KMS-11 (cell line): ENCODE results near the gene GLB1L3.

Experiments used
- H2AFZ ChIP-seq: fragments of 200-600 bp; sonication (generic); 2 replicates; pipeline ENCODE4 v1.6.1; 2016; ENCODE audit warnings: antibody characterized with exemption, mixed run types, low read depth
- H3K27ac ChIP-seq: fragments of 200-600 bp; sonication (generic); 2 replicates; pipeline ENCODE4 v1.6.1; 2016; ENCODE audit warnings: mild to moderate bottlenecking, mixed run types
- H3K27me3 ChIP-seq: fragments of 200-600 bp; sonication (generic); 2 replicates; pipeline ENCODE4 v1.6.1; 2017; ENCODE audit warnings: mild to moderate bottlenecking, low read depth, mixed run types, moderate library complexity; ENCODE audit not compliant: insufficient read depth
- H3K36me3 ChIP-seq: fragments of 200-600 bp; sonication (generic); 2 replicates; pipeline ENCODE4 v1.6.1; 2017; ENCODE audit warnings: mild to moderate bottlenecking, mixed run types; ENCODE audit not compliant: insufficient read depth
- H3K4me1 ChIP-seq: fragments of 200-600 bp; sonication (generic); 2 replicates; pipeline ENCODE4 v1.6.1; 2016; ENCODE audit warnings: mild to moderate bottlenecking, low read depth, mixed run types; ENCODE audit not compliant: poor library complexity, severe bottlenecking
- H3K4me2 ChIP-seq: fragments of 200-600 bp; sonication (generic); 2 replicates; pipeline ENCODE4 v1.7.0; 2016; ENCODE audit warnings: mild to moderate bottlenecking, mixed run types
- H3K4me3 ChIP-seq: fragments of 200-600 bp; sonication (generic); IDR thresholded peaks from 2 replicates; pipeline ENCODE4 v1.6.1; 2017; ENCODE audit warnings: low read depth, low read length, mixed read lengths; ENCODE audit not compliant: insufficient read depth
- H3K79me2 ChIP-seq: fragments of 200-600 bp; sonication (generic); 2 replicates; pipeline ENCODE4 v1.6.1; 2016; ENCODE audit warnings: low read depth, mixed run types; ENCODE audit not compliant: insufficient read depth
- H3K9ac ChIP-seq: fragments of 200-600 bp; sonication (generic); 2 replicates; pipeline ENCODE4 v1.6.1; 2016; ENCODE audit warnings: mild to moderate bottlenecking, mixed run types
- H4K20me1 ChIP-seq: fragments of 200-600 bp; sonication (generic); 2 replicates; pipeline ENCODE4 v1.6.1; 2016; ENCODE audit warnings: mild to moderate bottlenecking, mixed run types; ENCODE audit not compliant: insufficient read depth
- TF ChIP-seq, protein P1 (sequence below): fragments of 200-600 bp; sonication (generic); conservative IDR thresholded peaks from 2 replicates; pipeline ENCODE4 v1.6.1; 2017; ENCODE audit warnings: low read depth, mild to moderate bottlenecking, antibody characterized with exemption, low read length, moderate library complexity, mixed read lengths

GLB1L3 gene

DNA sequence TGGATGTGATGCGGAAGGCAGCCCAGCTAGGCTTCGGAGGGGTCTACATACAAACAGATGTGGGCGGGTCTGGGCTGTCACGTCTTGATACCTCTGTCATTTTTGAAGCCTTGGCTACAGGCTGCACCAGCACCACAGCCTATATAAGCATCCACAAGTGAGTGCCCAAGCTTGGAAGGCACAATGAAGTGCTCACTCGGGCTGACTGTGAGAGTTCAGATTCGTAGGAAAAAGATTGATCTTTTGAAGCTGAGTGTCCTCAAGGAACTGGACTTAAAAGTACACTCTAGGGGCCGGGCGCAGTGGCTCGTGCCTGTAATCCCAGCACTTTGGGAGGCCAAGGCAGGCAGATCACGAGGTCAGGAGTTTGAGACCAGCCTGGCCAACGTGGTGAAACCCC is 19.1 kb upstream of the GLB1L3 start:
- Histone ChIP-seq H3K79me2 (no peaks in the 10 kb centered on the region), H3K36me3 (no peaks in the 10 kb centered on the region), H3K9ac (no peak overlapping the region), H3K4me2 (no peak overlapping the region), H4K20me1 (no peaks in the 10 kb centered on the region), H3K27ac (no peak overlapping the region), H3K27me3 (no peaks in the 10 kb centered on the region), H3K4me1 (peaks cover 16% of the 10 kb centered on the region), H3K4me3 (no peak overlapping the region), H2AFZ (no peak overlapping the region)
- TF ChIP-seq, protein P1, sequence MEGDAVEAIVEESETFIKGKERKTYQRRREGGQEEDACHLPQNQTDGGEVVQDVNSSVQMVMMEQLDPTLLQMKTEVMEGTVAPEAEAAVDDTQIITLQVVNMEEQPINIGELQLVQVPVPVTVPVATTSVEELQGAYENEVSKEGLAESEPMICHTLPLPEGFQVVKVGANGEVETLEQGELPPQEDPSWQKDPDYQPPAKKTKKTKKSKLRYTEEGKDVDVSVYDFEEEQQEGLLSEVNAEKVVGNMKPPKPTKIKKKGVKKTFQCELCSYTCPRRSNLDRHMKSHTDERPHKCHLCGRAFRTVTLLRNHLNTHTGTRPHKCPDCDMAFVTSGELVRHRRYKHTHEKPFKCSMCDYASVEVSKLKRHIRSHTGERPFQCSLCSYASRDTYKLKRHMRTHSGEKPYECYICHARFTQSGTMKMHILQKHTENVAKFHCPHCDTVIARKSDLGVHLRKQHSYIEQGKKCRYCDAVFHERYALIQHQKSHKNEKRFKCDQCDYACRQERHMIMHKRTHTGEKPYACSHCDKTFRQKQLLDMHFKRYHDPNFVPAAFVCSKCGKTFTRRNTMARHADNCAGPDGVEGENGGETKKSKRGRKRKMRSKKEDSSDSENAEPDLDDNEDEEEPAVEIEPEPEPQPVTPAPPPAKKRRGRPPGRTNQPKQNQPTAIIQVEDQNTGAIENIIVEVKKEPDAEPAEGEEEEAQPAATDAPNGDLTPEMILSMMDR, result no peak

DNA sequence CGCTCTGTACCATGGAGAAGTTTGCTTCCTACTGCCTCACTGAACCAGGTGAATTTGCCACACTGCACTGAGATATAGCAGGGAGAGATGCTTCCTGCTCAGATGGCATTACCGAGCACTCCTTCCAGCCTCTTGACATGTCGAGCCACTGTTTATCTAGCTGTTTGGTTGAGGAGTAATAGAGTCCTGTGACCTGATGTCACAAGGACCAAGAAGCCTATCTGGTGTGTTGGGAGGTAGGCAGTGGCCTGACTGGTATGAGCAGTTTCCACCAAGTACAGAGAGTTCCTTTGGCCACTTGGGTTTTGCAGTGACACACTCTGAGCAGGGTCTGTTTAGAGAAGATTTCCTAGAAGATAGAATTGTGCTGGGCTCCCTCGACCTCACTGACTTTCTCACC is 17.6 kb upstream of the GLB1L3 start:
- Histone ChIP-seq H3K4me1 (peaks cover 16% of the 10 kb centered on the region), H2AFZ (no peak overlapping the region), H3K4me2 (no peak overlapping the region), H3K27ac (no peak overlapping the region), H3K36me3 (no peaks in the 10 kb centered on the region), H3K9ac (no peak overlapping the region), H4K20me1 (no peaks in the 10 kb centered on the region), H3K27me3 (no peaks in the 10 kb centered on the region), H3K79me2 (no peaks in the 10 kb centered on the region), H3K4me3 (no peak overlapping the region)
- TF ChIP-seq, protein P1, result no peak

DNA sequence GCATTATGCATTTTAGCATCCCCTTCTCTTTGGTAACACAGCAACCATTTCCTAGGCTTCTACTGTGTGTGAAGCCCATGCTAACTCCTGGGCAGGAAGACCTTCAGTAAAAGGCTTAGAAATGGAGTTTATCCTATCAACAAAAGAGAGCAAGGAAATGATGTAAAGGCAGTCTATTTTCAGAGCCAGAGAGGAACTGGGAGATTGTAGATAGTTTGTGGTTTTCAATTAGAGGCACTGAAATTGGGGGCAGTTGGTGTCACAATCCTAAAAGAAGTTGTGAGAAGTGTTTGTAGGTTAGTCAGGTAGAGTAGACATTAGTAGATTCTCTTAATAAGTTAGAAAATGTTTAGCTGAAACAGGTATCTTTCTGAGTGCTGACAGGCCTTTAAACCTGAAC is 15.7 kb upstream of the GLB1L3 start:
- no peaks in the 10 kb centered on the region for H3K36me3 ChIP-seq
- no peaks in the 10 kb centered on the region for H3K79me2 ChIP-seq
- H3K4me1 ChIP-seq, result peaks cover 9% of the 10 kb centered on the region
- H3K4me2 ChIP-seq, result no peak overlapping the region
- no peaks in the 10 kb centered on the region for H4K20me1 ChIP-seq
- H3K27me3 ChIP-seq, result no peaks in the 10 kb centered on the region
- H3K27ac ChIP-seq, result no peak overlapping the region
- no peak overlapping the region for H2AFZ ChIP-seq
- H3K9ac ChIP-seq, result no peak overlapping the region
- H3K4me3 ChIP-seq, result no peak overlapping the region
- TF ChIP-seq, protein P1, result no peak

DNA sequence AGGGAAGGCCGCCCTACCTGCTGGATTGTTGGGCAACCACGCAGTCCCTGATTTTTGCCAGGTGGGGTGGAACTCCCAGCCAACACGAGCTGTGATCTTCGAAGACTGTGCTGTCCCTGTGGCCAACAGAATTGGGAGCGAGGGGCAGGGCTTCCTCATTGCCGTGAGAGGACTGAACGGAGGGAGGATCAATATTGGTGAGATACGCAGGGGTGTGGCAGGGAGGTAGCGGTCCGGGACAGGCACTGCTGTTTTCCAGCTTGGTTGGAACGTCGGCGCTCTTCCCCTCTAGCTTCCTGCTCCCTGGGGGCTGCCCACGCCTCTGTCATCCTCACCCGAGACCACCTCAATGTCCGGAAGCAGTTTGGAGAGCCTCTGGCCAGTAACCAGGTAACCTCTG is 15.2 kb upstream of the GLB1L3 start:
- no peaks in the 10 kb centered on the region for H3K79me2 ChIP-seq
- no peak overlapping the region for H3K27ac ChIP-seq
- H3K4me3 ChIP-seq, result no peak overlapping the region
- H4K20me1 ChIP-seq, result no peaks in the 10 kb centered on the region
- H3K36me3 ChIP-seq, result no peaks in the 10 kb centered on the region
- no peaks in the 10 kb centered on the region for H3K27me3 ChIP-seq
- H3K4me2 ChIP-seq, result no peak overlapping the region
- TF ChIP-seq, protein P1, result no peak
- no peak overlapping the region for H3K9ac ChIP-seq
- no peak overlapping the region for H2AFZ ChIP-seq
- H3K4me1 ChIP-seq, result peaks cover 9% of the 10 kb centered on the region
